ENCODE results near the gene BPIFB1. TPM values are rescaled to one million over a fixed set of nuclear protein-coding genes. Genes with fewer than 3 reads are reported as not detected.

Gene BPIFB1
- total and polyA plus RNA-seq, 2 donors (not counting 1 experiment from before 2014, with no cell fraction given) = not detected

DNA sequence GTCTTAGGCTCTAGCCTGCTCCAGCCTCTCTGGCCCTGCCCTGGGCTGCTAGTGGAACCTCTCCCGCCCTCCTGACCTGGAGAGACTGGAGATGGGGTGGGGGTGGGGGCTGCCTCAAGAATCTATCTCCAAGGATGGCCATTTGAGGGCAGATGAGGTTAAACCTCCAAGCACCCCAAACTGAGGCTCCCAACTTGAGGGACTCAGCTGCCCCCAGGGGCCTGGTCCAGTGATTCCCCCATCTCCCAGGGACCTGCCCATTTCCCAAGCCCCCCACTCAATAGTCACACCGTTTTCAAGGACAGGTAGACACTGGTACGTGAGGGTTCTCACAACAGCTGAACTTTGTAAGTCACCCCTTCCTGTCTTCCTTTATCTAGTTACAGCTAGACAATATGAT is 7.1 kb upstream of the BPIFB1 start:
- Histone ChIP-seq H3K79me2 (ENCODE audit: control insufficient read depth, insufficient read depth, low read length) (no peaks in the 10 kb centered on the region), H4K20me1 (ENCODE audit: control insufficient read depth, extremely low read depth, insufficient read depth, low read length) (no peaks in the 10 kb centered on the region), H3K27me3 (ENCODE audit: control insufficient read depth, insufficient read depth, low read length) (peaks cover 3% of the 10 kb centered on the region), H3K4me3 (replicated peaks in 1 of 4; ENCODE audit: control extremely low read depth in 1 of 4, insufficient read depth in 1 of 4, low read depth in 3 of 4, low read length in 4 of 4) (no peak overlapping the region), H3K9me3 (ENCODE audit: control insufficient read depth, insufficient read depth, low read depth, low read length) (no peaks in the 10 kb centered on the region), H2AFZ (ENCODE audit: low read length) (no peak overlapping the region), H3K27ac (ENCODE audit: insufficient read depth, low read length) (no peak overlapping the region), H3K36me3 (ENCODE audit: control insufficient read depth, insufficient read depth, low read length) (no peaks in the 10 kb centered on the region), H3K4me1 (ENCODE audit: control insufficient read depth, extremely low read depth, insufficient read depth, low read length) (no peaks in the 10 kb centered on the region), H3K9ac (ENCODE audit: insufficient read depth, low read length) (no peak overlapping the region), H3K4me2 (ENCODE audit: extremely low read depth, insufficient read depth, low read length) (no peak overlapping the region)
- no peak for DNase-seq (ENCODE audit: low read depth in 2 of 2)
- TF ChIP-seq, protein P1, sequence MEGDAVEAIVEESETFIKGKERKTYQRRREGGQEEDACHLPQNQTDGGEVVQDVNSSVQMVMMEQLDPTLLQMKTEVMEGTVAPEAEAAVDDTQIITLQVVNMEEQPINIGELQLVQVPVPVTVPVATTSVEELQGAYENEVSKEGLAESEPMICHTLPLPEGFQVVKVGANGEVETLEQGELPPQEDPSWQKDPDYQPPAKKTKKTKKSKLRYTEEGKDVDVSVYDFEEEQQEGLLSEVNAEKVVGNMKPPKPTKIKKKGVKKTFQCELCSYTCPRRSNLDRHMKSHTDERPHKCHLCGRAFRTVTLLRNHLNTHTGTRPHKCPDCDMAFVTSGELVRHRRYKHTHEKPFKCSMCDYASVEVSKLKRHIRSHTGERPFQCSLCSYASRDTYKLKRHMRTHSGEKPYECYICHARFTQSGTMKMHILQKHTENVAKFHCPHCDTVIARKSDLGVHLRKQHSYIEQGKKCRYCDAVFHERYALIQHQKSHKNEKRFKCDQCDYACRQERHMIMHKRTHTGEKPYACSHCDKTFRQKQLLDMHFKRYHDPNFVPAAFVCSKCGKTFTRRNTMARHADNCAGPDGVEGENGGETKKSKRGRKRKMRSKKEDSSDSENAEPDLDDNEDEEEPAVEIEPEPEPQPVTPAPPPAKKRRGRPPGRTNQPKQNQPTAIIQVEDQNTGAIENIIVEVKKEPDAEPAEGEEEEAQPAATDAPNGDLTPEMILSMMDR (conservative IDR thresholded peaks at IDR 0.05 in 1 of 2, IDR thresholded peaks at IDR 0.05 in 1 of 2; ENCODE audit: low read depth in 1 of 2, low read length in 2 of 2) = no peak
- no peak for TF ChIP-seq EZH2 (IDR thresholded peaks at IDR 0.05; ENCODE audit: low read length, missing control alignments)

DNA sequence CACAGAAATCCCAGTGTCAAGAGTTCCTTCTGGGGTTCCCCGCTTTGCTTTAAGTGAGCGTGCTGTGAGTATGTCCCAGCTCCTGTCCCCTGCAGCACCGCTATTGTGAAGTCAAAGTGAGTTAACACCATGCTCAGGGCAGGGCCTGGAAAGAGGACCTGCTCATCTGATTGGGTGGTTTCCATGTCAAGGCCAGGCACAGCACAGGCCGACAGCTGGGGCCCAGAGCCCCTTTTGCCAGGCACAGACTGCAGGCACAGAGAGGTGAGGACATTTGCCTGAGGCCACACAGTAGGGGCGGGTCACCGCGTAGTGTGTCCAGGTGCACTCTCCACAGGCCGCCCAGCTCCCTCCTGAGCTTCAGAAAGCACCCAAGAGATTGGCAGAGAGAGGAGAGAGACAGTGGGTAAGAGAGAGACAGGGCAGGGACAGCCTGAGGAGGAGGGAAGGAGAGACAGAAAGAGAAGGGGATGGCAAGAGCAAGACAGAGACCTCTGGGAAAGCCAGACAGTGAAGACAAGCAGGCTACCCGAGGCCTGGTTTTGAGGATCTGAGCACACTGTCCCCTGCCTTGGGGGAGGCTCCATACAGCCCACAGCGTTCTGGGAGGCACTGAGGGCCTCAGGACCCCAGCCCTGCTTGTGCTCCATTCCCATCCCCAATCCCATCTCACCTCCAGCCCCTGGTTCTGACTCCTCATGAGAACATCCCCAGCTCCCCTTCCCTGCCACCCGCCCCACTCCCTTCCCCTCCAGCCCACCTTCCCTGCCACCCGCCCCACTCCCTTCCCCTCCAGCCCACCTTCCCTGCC is 6.5 kb upstream of the BPIFB1 start:
- TF ChIP-seq EZH2 (IDR thresholded peaks at IDR 0.05; ENCODE audit: low read length, missing control alignments) = no peak
- TF ChIP-seq, protein P1 (conservative IDR thresholded peaks at IDR 0.05 in 1 of 2, IDR thresholded peaks at IDR 0.05 in 1 of 2; ENCODE audit: low read depth in 1 of 2, low read length in 2 of 2) = no peak
- no peak overlapping the region for H3K9ac ChIP-seq (ENCODE audit: insufficient read depth, low read length)
- DNase-seq (ENCODE audit: low read depth in 2 of 2) = no peak

DNA sequence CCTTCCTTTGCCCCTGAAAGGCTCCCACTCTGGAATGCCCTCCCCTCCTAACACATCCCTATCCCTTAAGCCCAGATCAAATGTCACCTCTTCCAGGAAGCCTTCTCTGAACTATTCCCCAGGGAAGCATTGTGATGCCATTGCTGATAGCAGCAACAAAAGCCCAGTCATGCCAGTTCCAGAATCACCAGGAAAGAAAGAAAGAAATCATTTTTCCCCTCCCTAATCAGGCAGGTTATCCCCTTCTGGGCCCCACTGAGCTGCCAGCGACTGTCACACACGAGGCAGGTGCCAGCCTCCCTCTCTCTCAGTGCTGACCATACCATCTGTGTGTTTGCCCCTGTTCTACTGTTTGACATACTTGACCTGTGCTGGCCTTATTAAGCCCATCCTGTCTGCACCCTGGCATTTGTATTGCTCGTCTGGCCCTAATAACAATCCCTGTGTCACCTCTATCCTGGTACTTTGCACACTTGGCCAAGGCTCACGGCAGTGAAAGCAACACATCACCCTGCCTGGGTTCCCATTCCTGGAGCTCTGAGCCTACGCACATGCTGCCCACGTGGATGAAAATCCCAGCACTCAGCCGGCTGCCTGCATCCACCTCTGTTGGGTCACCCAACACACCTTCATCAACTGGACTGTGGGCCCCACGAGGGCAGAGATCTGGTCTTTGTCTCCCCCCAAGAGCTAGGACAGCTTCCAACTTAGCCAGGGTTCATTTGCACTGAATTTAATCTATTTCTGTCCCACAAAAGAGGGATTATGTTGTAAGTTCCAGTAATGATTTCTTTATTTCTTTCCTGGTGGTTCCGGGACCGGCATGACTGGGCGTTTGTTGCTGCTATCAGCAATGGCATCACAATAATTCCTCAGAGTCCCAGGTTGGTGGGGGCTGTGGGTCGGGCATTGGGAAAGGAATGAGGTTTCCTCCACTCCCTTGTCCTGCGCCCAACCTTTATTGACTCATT is 5.3 kb upstream of the BPIFB1 start:
- no peak overlapping the region for H2AFZ ChIP-seq (ENCODE audit: low read length)
- H3K4me2 ChIP-seq (ENCODE audit: extremely low read depth, insufficient read depth, low read length) = no peak overlapping the region
- no peaks in the 10 kb centered on the region for H4K20me1 ChIP-seq (ENCODE audit: control insufficient read depth, extremely low read depth, insufficient read depth, low read length)
- no peaks in the 10 kb centered on the region for H3K79me2 ChIP-seq (ENCODE audit: control insufficient read depth, insufficient read depth, low read length)
- H3K9ac ChIP-seq (ENCODE audit: insufficient read depth, low read length) = no peak overlapping the region
- no peaks in the 10 kb centered on the region for H3K27me3 ChIP-seq (ENCODE audit: control insufficient read depth, insufficient read depth, low read length)
- no peaks in the 10 kb centered on the region for H3K4me1 ChIP-seq (ENCODE audit: control insufficient read depth, extremely low read depth, insufficient read depth, low read length)
- TF ChIP-seq, protein P1 (conservative IDR thresholded peaks at IDR 0.05 in 1 of 2, IDR thresholded peaks at IDR 0.05 in 1 of 2; ENCODE audit: low read depth in 1 of 2, low read length in 2 of 2) = no peak
- TF ChIP-seq EZH2 (IDR thresholded peaks at IDR 0.05; ENCODE audit: low read length, missing control alignments) = no peak
- no peak for DNase-seq (ENCODE audit: low read depth in 2 of 2)
- H3K9me3 ChIP-seq (ENCODE audit: control insufficient read depth, insufficient read depth, low read depth, low read length) = no peaks in the 10 kb centered on the region
- no peak overlapping the region for H3K4me3 ChIP-seq (replicated peaks in 1 of 4; ENCODE audit: control extremely low read depth in 1 of 4, insufficient read depth in 1 of 4, low read depth in 3 of 4, low read length in 4 of 4)
- no peak overlapping the region for H3K27ac ChIP-seq (ENCODE audit: insufficient read depth, low read length)
- H3K36me3 ChIP-seq (ENCODE audit: control insufficient read depth, insufficient read depth, low read length) = no peaks in the 10 kb centered on the region

More for the DNA sequence above, 6.5 kb upstream of the BPIFB1 start:
- no peaks in the 10 kb centered on the region for H4K20me1 ChIP-seq (ENCODE audit: control insufficient read depth, extremely low read depth, insufficient read depth, low read length)
- H2AFZ ChIP-seq (ENCODE audit: low read length) = no peak overlapping the region
- no peaks in the 10 kb centered on the region for H3K79me2 ChIP-seq (ENCODE audit: control insufficient read depth, insufficient read depth, low read length)
- H3K4me3 ChIP-seq (replicated peaks in 1 of 4; ENCODE audit: control extremely low read depth in 1 of 4, insufficient read depth in 1 of 4, low read depth in 3 of 4, low read length in 4 of 4) = no peak overlapping the region
- H3K4me1 ChIP-seq (ENCODE audit: control insufficient read depth, extremely low read depth, insufficient read depth, low read length) = no peaks in the 10 kb centered on the region
- no peaks in the 10 kb centered on the region for H3K36me3 ChIP-seq (ENCODE audit: control insufficient read depth, insufficient read depth, low read length)
- no peak overlapping the region for H3K27ac ChIP-seq (ENCODE audit: insufficient read depth, low read length)
- no peaks in the 10 kb centered on the region for H3K9me3 ChIP-seq (ENCODE audit: control insufficient read depth, insufficient read depth, low read depth, low read length)
- no peak overlapping the region for H3K4me2 ChIP-seq (ENCODE audit: extremely low read depth, insufficient read depth, low read length)
- peaks cover 3% of the 10 kb centered on the region for H3K27me3 ChIP-seq (ENCODE audit: control insufficient read depth, insufficient read depth, low read length)

All from fibroblast of lung (primary cell).